Right atrium auricular region (tissue), 2 donors: ENCODE data around the gene RASAL1. TPM values are rescaled to one million over a fixed set of nuclear protein-coding genes. Genes with fewer than 3 reads are reported as not detected.

Experiments
- DNase-seq: peaks from one replicate; pipeline ENCODE4 v3.0.0-alpha.2; 2019; ENCODE audit warnings: low spot score
- H3K27ac ChIP-seq, 2 donors: fragments of 200-600 bp; sonication (generic); 1 replicate in 1 of 2; 2 replicates in 1 of 2; pipeline ENCODE4 v1.5.1; 2016 to 2019
- H3K27me3 ChIP-seq, 2 donors: fragments of 200-600 bp; sonication (generic); one replicate each; pipeline versions ENCODE4 v1.5.1 to v1.6.0; 2017 to 2019
- H3K36me3 ChIP-seq: fragments of 200-600 bp; sonication (generic); one replicate; pipeline ENCODE4 v1.5.1; 2016
- H3K4me1 ChIP-seq, 2 donors: fragments of 200-600 bp; sonication (generic); one replicate each; pipeline versions ENCODE4 v1.5.1 to v1.6.0; 2017 to 2019
- H3K4me3 ChIP-seq, 2 donors: fragments of 200-600 bp; sonication (generic); 1 replicate in 1 of 2; 2 replicates in 1 of 2; pipeline ENCODE4 v1.5.1; 2017 to 2019; ENCODE audit warnings: mild to moderate bottlenecking in 1 of 2, moderate library complexity in 1 of 2
- H3K9me3 ChIP-seq, 2 donors: fragments of 200-600 bp; sonication (generic); one replicate each; pipeline ENCODE4 v1.5.1; 2019
- CTCF ChIP-seq, 2 donors: fragments of 200-600 bp; sonication (generic); IDR thresholded peaks; one replicate each; pipeline ENCODE4 v1.5.1; 2019; ENCODE audit warnings: antibody characterized with exemption in 2 of 2
- total RNA-seq, 2 donors: library from RNA; depleted of rRNA; stranded (reverse); fragments of >200 nt; gene quantifications; one replicate each; pipeline ENCODE4 v1.1.0, GENCODE V29; 2016

Gene RASAL1
- total RNA-seq, 2 donors from 2014 or later, result not detected

GRCh38 chr12:113094738-113095137, 40.8 kb downstream of the RASAL1 start:
- Histone ChIP-seq H3K4me1 (peaks cover 0 to 17% of the 10 kb centered on the region in 2 donors), H3K27ac (no peak overlapping the region), H3K9me3 (no peaks in the 10 kb centered on the region), H3K36me3 (no peaks in the 10 kb centered on the region), H3K4me3 (no peak overlapping the region), H3K27me3 (no peaks in the 10 kb centered on the region)
- no peak for DNase-seq
- TF ChIP-seq CTCF (IDR thresholded peaks at IDR 0.05), result no peak

GRCh38 chr12:113093409-113094101, 42.0 kb downstream of the RASAL1 start:
- Histone ChIP-seq H3K36me3 (no peaks in the 10 kb centered on the region), H3K27me3 (no peaks in the 10 kb centered on the region), H3K4me1 (peaks cover 0 to 14% of the 10 kb centered on the region in 2 donors), H3K9me3 (no peaks in the 10 kb centered on the region), H3K4me3 (peak overlapping the region in 1 of 2 donors; percentile 5), H3K27ac (no peak overlapping the region)
- DNase-seq, result no peak
- TF ChIP-seq CTCF (IDR thresholded peaks at IDR 0.05), result no peak

- Histone ChIP-seq H3K4me1 (peaks cover 0 to 8% of the 10 kb centered on the region in 2 donors), H3K27ac (no peak overlapping the region), H3K27me3 (no peaks in the 10 kb centered on the region), H3K4me3 (peak overlapping the region in 1 of 2 donors; percentile 5), H3K9me3 (no peaks in the 10 kb centered on the region), H3K36me3 (no peaks in the 10 kb centered on the region)
- TF ChIP-seq CTCF (IDR thresholded peaks at IDR 0.05), result no peak
- no peak for DNase-seq
These were observed 42.8 kb downstream of the RASAL1 start for GRCh38 chr12:113092607-113093408.

GRCh38 chr12:113091506-113091905, 44.1 kb downstream of the RASAL1 start:
- no peak for DNase-seq
- Histone ChIP-seq H3K36me3 (no peaks in the 10 kb centered on the region), H3K4me1 (peaks cover 0 to 8% of the 10 kb centered on the region in 2 donors), H3K9me3 (no peaks in the 10 kb centered on the region), H3K27ac (no peak overlapping the region), H3K4me3 (no peak overlapping the region), H3K27me3 (no peaks in the 10 kb centered on the region)
- no peak for TF ChIP-seq CTCF (IDR thresholded peaks at IDR 0.05)

GRCh38 chr12:113090740-113091139, 44.8 kb downstream of the RASAL1 start:
- H3K27me3 ChIP-seq, result no peaks in the 10 kb centered on the region
- no peak for DNase-seq
- no peak overlapping the region for H3K4me3 ChIP-seq
- H3K27ac ChIP-seq, result no peak overlapping the region
- H3K4me1 ChIP-seq, result peaks cover 0 to 8% of the 10 kb centered on the region in 2 donors
- no peaks in the 10 kb centered on the region for H3K36me3 ChIP-seq
- no peak for TF ChIP-seq CTCF (IDR thresholded peaks at IDR 0.05)
- H3K9me3 ChIP-seq, result no peaks in the 10 kb centered on the region
